HG03460 (cell line): ENCODE data around the gene PEX7.
"Not testable (repeated sequence)": the region's sequence is repeated elsewhere in the genome, so short reads cannot be mapped to it uniquely, and the experiment has no call there.

Experiments
- ATAC-seq: cut with Tn5 transposase; IDR thresholded peaks from one replicate; pipeline ENCODE4 v1.9.1; 2021; ENCODE audit not compliant: unreplicated experiment

The PEX7 gene

DNA sequence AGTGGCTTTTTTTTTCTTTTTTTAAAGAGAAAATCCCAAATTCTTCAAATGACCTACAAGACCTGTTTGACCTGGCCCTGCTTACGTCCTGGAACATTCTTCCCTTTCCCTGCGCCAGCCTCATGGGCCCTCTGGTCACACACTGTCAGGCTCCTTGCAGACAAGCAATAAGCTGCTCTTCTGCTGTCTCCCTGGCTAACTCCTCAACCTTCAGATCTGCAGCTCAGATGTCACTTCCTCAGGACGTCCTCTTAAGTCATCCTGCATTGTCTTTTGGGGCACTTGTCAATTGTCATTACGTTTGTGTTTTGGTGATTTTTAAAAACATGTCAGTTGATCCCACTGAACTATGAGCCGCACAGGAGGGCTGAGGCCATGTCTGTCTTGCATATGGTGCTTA lies 70.8 kb downstream of the PEX7 start:
- ATAC-seq = no peak

DNA sequence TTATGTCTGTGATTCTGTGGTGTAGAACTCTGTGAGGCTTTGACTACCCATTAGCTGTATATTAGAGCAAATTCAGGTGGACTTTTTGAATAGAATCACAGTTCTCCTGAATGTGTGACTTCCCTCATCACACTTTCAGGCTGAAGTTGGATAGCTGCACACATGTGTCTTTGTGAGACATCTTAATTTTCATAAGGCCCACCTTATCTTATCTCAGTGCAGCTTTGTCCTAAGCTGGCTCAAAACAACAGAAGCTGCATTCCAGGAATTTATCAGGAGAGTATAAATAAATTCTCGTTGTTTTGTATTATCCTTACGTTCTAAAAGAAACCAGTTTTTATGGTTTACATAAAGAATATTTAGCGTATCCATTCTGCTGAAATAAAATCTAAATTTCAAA lies 73.5 kb downstream of the PEX7 start:
- ATAC-seq = no peak

DNA sequence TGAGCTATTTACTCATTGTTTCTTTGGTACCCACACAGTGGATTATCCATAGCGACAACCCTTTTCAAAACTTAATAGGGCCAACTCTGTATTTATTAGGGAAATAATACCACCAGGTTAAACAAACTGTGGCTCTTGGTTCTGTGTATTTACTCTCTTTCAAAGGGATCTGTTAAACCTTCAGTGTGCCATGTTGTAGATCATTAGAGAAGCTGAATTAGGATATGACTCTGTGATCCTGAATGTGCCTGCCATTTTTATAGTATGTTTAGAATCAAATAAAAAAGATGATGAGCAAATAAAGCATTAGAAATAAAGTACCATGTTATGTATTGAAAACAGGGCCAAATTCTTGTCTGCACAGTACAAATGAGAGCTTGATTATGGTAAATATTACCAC lies 74.7 kb downstream of the PEX7 start:
- ATAC-seq = no peak

DNA sequence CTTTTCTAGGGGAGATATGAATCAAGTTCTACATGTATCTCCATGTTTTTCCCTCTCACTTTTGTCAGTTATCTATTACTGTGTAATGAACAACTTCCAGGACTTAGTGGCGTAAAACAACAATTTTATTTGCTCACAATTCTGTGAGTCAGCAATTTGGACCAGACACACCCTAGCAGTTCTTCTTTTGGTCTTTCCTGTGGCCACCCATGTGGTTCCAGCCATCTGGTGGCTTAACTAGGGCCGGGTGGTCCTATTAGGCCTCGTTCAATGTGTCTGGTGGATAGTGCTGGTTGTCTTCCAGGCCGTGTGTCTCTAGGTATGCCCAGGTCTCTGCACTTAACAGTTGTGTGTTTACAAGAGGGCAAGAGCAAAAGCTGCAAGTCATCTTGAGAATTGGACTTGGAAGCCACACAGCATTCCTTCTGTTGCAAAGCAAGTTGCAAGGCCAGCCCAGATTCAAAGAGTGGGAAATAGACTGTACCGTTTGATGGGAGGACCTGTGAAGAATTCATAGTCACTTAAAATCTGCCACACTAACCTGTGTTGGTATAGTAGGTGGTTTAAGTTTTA lies 78.9 kb downstream of the PEX7 start:
- ATAC-seq = no peak

DNA sequence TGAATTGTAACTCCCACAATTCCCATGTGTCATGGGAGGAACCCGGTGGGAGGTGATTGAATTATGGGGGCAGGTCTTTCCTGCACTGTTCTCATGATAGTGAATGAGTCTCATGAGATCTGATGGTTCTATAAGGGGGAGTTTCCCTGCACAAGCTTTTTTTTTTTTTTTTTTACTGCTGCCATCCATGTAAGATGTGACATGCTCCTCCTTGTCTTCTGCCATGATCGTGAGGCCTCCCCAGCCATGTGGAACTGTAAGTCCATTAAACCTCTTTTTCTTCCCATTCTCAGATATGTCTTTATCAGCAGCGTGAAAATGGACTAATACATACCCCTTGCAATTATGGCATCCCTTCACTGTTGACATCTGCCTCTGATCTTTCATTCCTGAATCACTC lies 82.1 kb downstream of the PEX7 start:
- not testable (repeated sequence) for ATAC-seq

DNA sequence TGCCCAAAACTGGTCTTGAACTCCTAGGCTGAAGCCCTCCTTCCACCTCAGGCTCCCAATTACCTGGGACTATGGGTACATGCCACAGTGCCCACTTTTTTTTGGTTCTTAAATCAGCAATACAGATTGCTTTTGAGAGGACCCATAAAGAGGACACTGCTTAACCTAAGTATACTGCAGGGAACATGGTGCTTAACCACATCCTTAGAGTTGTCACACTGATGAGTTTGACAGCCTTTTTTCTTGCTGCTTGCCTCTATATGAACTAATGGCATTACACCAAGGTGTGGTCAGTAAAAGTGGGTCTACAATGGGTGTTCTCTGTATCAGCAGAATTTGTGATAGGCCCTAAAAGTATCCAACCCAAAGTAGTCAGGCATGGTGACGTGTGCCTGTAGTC lies 92.6 kb downstream of the PEX7 start:
- no peak for ATAC-seq

DNA sequence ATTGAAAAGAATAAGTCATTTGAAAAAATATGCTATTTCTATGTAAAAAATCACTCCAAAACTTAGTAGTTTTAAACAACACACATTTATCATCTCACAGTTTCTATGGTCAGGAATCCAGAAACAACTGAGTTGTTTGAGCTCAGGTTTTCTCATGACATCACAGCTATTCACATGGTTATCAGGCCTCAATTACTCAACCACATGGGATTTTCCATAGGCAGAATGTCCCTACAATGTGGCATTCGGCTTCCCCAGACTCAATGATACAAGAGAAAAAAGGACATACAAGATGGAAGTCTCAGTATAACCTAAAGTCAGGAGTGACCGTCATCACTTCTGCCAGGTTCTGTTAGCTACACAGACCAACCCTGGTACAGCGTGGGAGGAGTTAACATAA lies 96.3 kb downstream of the PEX7 start:
- ATAC-seq = no peak

DNA sequence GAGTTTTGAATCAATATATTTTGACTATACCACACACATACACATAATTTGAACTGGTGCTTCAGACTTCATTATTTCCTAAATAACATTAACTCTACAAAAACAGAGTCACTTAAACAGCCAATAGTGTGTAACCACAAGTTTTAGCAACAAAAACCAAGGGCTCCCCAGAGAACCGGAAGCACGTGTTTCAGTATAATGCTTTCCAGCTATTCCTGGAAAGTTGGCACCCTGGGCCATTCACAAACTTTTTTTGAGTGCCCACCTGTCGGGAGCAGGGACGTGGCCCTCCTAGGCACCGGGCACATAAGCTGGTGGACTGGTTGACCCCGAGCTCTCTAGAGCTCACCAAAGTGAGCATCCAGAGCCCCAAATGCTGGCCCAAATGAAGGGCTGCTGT lies 97.8 kb downstream of the PEX7 start:
- no peak for ATAC-seq

DNA sequence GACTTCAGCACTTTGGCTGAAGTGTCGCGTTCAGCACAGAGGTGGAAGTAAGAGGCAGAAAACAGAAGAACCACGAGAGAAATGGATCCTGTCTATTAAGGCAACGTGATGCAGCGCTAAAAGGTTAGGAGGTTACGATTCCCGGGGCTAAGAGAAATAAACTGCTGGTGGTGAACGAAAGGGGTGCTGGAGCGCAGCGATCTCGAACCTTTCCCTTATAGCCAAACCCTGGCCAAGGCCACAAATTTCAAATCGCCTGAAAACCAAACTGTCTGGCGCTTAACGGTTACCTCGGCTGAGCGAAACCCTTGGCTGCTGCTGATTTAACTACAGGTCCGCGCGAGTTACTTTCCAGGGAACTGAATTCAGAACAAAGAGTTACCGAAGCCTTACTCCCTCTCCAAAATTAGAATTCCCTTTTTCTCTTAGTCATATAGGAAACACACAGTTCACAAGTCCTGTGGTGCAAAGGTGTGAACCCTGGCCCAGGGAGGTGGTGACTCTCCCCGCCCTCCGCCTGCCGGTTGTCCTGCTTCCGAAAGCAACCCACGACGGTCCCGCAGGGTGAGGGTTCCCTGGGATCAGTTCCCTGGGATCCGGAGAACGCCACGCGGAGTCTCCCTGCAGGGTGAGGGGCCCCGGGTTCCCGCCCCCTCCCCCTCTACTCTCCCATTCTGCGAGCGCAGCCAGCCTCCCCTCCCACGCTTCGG lies 98.4 kb downstream of the PEX7 start:
- ATAC-seq = no peak

DNA sequence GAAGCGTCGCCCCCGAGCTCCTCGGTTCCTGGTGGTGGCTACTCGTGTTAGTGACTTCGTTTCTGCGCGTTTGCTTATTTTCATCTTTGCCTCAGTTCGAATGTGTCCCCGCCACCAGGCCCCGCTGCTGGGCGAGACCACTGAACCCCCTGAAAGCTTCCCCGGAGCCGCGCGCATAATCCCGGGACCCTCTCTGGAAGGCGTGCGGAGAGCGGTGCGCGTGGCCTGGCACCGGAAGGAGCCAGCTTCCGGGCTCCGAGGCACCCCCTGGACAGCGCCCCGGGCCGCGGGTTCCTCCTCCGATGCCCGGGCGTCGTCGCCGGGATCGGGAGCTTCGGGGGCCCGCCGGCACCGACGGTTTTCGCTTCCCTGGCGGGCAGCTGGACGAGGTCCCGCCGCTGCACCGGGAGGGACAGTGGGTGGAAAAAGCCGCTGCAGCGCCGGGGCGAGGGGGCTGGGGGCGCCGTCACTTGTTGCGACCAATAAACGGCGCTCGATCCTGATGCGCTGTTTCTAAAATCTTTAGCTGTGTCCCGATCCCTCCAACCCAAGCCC lies 99.1 kb downstream of the PEX7 start:
- ATAC-seq = no peak

DNA sequence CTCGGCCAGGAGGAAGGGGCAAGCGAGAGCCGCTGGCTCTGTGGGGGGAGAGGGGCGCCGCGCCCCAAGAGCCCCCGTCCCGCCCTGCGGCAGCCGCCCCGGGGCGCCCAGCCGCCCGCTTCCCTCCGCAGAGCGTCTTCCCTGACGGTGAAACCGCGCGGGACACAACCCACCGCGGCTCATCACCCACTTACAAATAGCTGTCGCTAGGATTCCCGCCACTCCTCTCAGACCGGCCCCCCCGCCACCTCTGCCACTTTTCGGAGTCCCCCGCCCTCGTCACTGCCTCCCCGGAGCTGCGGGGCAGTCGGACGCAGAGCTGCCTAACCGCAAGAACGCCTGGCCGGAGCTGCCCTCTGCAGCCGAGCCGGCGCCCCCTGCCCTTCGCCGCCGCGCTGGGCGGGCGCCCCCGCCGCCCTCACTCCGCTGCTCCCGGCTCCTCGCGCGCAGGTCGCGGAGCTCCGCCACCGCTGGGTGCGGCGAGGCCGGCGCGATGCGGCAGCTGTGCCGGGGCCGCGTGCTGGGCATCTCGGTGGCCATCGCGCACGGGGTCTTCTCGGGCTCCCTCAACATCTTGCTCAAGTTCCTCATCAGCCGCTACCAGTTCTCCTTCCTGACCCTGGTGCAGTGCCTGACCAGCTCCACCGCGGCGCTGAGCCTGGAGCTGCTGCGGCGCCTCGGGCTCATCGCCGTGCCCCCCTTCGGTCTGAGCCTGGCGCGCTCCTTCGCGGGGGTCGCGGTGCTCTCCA lies 99.7 kb downstream of the PEX7 start, which contains the start of gene SLC35D3:
TSS of gene SLC35D3 (plus strand) at position 366 of the 749 bp plus-strand sequence. CDS start at position 494, 128 bp downstream.
- ATAC-seq = no peak

DNA sequence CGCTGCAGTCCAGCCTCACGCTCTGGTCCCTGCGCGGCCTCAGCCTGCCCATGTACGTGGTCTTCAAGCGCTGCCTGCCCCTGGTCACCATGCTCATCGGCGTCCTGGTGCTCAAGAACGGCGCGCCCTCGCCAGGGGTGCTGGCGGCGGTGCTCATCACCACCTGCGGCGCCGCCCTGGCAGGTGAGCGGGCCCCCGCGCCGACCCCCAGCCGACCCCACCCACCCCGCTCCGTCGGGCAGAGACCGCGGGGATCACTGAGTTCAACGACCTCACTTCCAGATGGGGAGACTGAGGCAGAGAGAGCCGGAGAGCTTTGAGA lies 100.3 kb downstream of the PEX7 start:
- no peak for ATAC-seq

DNA sequence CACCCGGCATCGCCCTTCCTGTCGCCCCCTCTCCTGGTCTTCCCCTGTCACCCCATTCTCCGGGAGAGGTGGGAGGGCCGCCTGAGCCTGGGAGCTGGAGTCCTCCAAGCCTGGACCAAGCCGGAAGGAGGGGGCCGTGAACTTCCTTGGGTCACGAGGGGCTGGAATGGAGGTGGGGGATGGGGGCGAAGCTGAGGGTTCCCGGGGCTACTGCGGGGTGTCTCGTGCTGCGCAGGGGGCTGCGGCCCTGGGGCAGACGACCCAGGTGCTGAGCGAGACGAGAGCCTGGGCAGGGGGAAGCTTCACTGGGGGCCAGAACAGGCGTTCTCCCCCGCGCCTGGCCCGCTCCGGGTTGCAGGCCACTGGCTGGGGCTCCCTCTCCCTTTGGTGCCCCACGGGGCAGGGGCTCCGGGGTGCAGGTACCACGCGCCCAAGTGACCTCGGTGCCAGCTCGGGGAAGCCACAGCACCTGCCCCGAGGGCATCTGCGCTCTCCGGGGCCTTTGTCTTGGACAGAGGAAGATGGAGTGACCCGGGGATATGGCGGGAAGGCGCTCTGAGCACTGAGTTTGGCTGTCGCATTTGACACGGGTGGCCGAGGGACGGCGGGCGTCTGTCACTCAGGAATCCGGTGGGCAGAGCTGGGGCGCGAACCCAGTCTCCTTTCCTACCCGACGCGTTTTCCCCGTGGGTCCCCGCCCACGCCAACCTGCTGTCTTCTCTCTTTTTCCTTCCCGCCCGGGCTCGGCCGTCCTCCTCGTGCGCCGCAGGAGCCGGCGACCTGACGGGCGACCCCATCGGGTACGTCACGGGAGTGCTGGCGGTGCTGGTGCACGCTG lies 100.9 kb downstream of the PEX7 start:
- ATAC-seq = no peak

DNA sequence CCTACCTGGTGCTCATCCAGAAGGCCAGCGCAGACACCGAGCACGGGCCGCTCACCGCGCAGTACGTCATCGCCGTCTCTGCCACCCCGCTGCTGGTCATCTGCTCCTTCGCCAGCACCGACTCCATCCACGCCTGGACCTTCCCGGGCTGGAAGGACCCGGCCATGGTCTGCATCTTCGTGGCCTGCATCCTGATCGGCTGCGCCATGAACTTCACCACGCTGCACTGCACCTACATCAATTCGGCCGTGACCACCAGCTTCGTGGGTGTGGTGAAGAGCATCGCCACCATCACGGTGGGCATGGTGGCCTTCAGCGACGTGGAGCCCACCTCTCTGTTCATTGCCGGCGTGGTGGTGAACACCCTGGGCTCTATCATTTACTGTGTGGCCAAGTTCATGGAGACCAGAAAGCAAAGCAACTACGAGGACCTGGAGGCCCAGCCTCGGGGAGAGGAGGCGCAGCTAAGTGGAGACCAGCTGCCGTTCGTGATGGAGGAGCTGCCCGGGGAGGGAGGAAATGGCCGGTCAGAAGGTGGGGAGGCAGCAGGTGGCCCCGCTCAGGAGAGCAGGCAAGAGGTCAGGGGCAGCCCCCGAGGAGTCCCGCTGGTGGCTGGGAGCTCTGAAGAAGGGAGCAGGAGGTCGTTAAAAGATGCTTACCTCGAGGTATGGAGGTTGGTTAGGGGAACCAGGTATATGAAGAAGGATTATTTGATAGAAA lies 101.7 kb downstream of the PEX7 start:
- no peak for ATAC-seq

DNA sequence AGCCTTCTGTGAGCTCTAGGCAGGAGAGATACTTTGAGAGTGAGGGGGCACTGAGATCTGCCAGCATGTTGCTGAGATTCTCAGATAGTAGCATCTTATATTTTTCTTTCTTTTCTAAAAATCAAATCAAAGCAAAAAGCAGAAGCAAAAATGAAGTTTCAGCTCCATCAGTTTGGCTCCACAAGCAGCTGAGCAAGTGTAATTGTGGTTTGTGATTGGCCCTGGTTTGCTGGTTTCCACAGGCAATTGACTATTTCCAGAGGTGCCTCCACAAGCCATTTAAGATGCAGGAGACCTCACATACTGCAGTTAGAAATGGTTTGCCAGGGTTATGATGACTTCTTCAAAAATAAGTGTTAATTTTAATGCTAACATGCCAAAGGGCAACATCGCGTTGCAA lies 104.0 kb downstream of the PEX7 start:
- no peak for ATAC-seq

DNA sequence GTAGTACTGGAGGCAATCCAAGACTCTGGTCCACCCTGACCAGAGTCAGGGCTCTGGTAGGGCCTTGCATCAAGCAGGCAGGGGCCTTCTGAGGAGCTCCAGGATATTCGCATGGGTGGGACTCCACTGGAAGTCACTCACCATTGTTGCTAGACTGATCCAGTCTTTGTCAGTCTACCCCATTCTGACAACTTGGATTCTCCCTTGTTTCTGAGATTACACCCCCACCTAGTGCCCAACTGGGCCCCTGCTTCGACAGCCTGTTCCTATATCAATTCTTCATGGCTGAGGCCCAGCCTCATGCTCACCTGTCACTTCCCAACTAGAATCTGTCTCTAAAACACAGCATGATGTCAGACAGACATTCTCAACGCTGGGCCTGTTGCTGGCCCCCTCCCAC lies 104.9 kb downstream of the PEX7 start:
- no peak for ATAC-seq

DNA sequence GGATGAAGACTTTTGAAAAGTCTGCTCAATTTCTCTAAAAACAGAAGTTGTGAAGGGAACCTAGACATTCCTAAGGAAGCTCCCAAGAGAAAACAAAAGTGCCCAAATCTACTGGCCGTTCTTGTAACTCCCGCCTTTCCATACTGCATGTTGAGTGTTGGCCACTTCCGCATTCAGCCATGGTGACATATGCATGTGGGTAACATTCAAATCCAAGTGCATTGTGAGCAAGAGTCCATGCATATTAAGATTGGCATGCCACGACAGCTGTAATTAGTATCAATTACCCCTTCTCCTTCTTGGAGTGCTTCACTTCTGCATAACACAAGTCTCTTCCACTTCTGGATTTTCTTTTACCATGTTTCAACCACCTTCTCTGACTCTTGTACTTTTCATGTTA lies 108.1 kb downstream of the PEX7 start:
- no peak for ATAC-seq

DNA sequence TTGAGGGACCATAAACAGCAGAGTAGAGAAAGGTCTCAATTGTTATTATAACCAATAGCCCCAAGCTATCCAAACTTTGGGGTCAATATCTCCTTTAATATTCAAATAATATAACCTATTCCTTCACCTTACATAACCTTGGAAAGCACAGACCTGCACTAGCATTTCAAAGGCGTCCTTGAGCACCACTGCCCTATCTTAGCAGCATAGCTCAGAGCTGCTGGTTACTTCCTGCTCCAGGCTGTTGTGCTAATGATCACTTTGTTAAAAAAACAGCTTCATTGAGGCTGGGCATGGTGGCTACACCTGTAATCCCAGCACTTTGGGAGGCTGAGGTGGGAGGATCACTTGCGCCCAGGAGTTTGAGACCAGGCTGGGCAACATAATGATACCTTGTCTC lies 110.2 kb downstream of the PEX7 start:
- no peak for ATAC-seq

DNA sequence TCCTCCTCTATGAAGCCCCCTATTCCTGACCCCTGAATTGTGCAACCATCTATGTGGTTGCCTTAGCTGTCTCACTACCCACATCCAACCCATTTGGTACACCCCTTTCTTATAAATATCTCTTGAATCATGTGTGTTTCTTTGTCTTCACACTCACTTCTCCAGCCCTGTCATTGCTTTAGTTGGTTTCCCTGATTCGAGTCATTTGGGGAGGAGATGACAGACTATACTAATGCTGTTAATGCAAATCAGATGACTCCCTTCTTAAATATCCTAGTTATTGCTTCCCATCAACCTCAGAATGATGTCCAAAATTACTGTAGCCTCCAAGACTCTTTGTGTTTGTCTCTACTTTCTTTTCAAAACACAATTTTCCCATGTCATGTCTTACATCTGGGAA lies 122.7 kb downstream of the PEX7 start:
- no peak for ATAC-seq

DNA sequence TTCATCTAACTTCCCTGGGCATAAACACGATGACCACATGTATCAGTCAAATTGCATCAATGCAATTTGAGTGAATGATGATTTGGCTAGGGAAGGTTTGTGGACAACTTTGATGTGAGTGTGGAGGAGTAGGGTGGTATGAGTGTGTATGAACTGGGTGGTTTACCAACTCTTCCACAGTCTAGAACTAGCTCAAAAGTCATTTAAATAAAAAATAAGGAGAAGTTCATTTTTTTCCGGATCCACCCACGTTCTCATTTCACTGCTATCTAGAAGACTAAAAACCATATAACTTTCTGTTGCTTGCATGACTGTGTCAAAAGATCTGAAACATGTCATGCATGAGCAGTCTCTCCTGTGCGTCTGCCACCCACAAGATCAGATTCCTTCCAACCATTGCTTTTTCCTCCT lies 123.3 kb downstream of the PEX7 start:
- ATAC-seq = no peak

DNA sequence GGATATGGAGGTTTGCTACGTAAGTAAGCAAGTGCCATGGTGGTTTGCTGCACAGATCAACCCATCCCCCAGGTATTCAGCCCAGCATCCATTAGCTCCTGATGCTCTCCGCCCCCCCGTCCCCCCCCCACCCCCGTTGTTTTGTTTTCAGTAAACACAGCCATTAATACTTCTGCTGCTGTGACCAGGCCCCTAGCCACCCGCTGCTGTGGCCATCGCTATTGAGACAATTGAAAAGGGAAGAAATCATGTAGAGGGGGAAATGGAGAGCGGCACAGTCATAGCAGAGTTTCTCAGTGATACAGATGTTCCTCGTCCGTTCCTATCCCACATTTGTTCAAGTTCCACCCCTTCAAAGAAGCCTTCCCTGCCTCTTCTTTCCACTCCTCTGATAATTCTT lies 124.6 kb downstream of the PEX7 start:
- ATAC-seq = no peak
